Fibroblast of mammary gland (primary cell): Measurements from ENCODE around the gene VAX1.
"Not testable (repeated sequence)": the region's sequence is repeated elsewhere in the genome, so short reads cannot be mapped to it uniquely, and the experiment has no call there.

ENCODE experiments used
- DNase-seq: peaks from one replicate; pipeline ENCODE4 v3.0.0-alpha.2; 2010; ENCODE audit warnings: low read depth
- H3K4me3 ChIP-seq: 2 replicates; pipeline ENCODE4 v1.5.1; 2011; ENCODE audit warnings: low read depth, mild to moderate bottlenecking, low read length, moderate library complexity; ENCODE audit not compliant: control insufficient read depth
- CTCF ChIP-seq: conservative IDR thresholded peaks from 2 replicates; pipeline ENCODE4 v1.5.1; 2011; ENCODE audit warnings: low read depth, low read length, inconsistent platforms; ENCODE audit not compliant: control insufficient read depth, insufficient read depth

Gene VAX1

GRCh38 chr10:117137911-117138642 is at the start of gene VAX1:
TSS of gene VAX1 (minus strand) at chr10:117138270. CDS start at chr10:117138056, 214 bp downstream.
- no peak for DNase-seq
- H3K4me3 ChIP-seq, result no peak within 1 kb of the TSS
- TF ChIP-seq CTCF, result no peak

- peak; percentile 81 for DNase-seq
- no peak overlapping the region for H3K4me3 ChIP-seq
- no peak for TF ChIP-seq CTCF
These were observed 49.0 kb upstream of the VAX1 start for GRCh38 chr10:117186832-117187615.

- not testable (repeated sequence) for H3K4me3 ChIP-seq, DNase-seq
These were observed 47.7 kb upstream of the VAX1 start for GRCh38 chr10:117185817-117186216.

GRCh38 chr10:117184821-117185220 is 46.8 kb upstream of the VAX1 start:
- no peak for TF ChIP-seq CTCF
- no peak for DNase-seq
- no peak overlapping the region for H3K4me3 ChIP-seq

- no peak for DNase-seq
- no peak for TF ChIP-seq CTCF
- no peak overlapping the region for H3K4me3 ChIP-seq
These were observed 46.2 kb upstream of the VAX1 start for GRCh38 chr10:117184296-117184695.

- no peak overlapping the region for H3K4me3 ChIP-seq
- TF ChIP-seq CTCF, result no peak
- no peak for DNase-seq
These were observed 40.1 kb upstream of the VAX1 start for GRCh38 chr10:117178190-117178589.

- H3K4me3 ChIP-seq, result no peak overlapping the region
- DNase-seq, result peak; percentile 74
- TF ChIP-seq CTCF, result peak; percentile 93
These were observed 37.9 kb upstream of the VAX1 start for GRCh38 chr10:117175901-117176534.
